Spleen (tissue), 7 donors: ENCODE results near the gene CLIP1.

Experiments used
- POLR2AphosphoS5 ChIP-seq, 3 donors: sonication (generic); formaldehyde crosslinking; IDR thresholded peaks; one replicate each; pipeline ENCODE4 v1.5.1; 2017; ENCODE audit warnings: antibody characterized with exemption in 3 of 3
- TF ChIP-seq, protein P1 (sequence below), 11 experiments: fragments of 200-600 bp in 7 of 11; fragments of 450-650 bp in 4 of 11; sonication (generic) in 4 of 11; IDR thresholded peaks in 8 of 11; conservative IDR thresholded peaks in 3 of 11; 1 replicate in 7 of 11; 2 replicates in 4 of 11; pipeline versions ENCODE4 v1.4.0 to v1.8.0; 2016 to 2021; ENCODE audit warnings: antibody characterized with exemption in 11 of 11, inconsistent platforms in 4 of 11, mild to moderate bottlenecking in 1 of 11
- donor health status: DM: no; HTN: no; CAD: no; lungs with moderate emphysema.
- donor health status: DM: no; HTN: no; CAD: no.
- donor health status: DM: no; HTN: no; CAD: no.

DNA sequence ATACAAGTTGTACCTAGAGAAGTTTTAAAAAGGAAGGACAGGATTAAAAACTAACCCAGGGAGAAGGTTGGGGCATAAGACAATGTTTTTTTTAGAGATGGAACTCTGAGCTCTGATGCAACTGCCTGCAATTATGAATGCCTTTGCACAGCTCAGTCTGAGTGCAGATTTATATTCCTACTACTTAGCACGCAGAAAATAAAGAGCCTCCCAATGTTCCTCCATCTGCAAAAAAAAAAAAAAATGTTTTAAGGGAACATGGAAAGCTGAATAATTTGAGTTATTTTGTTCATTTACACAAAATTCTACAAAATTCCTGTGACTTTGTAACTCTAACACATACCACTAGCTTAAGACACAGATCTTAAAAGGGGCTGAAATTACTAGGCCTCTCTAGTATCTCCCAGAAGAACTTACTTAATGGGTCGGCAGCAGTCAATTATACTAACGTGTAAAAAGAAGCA, 15.7 kb downstream of the CLIP1 start:
- TF ChIP-seq POLR2AphosphoS5 (IDR thresholded peaks at IDR 0.05): no peak
- TF ChIP-seq, protein P1, sequence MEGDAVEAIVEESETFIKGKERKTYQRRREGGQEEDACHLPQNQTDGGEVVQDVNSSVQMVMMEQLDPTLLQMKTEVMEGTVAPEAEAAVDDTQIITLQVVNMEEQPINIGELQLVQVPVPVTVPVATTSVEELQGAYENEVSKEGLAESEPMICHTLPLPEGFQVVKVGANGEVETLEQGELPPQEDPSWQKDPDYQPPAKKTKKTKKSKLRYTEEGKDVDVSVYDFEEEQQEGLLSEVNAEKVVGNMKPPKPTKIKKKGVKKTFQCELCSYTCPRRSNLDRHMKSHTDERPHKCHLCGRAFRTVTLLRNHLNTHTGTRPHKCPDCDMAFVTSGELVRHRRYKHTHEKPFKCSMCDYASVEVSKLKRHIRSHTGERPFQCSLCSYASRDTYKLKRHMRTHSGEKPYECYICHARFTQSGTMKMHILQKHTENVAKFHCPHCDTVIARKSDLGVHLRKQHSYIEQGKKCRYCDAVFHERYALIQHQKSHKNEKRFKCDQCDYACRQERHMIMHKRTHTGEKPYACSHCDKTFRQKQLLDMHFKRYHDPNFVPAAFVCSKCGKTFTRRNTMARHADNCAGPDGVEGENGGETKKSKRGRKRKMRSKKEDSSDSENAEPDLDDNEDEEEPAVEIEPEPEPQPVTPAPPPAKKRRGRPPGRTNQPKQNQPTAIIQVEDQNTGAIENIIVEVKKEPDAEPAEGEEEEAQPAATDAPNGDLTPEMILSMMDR (IDR thresholded peaks at IDR 0.05 in 8 of 11, conservative IDR thresholded peaks at IDR 0.05 in 3 of 11): no peak
